NT2/D1 (cell line): ENCODE results near the gene GRM7.

Experiments
- SUZ12 ChIP-seq: IDR thresholded peaks from 2 replicates; pipeline ENCODE4 v1.6.1; 2011; ENCODE audit not compliant: insufficient read length, insufficient read depth; ENCODE audit errors: extremely low read depth
- YY1 ChIP-seq: IDR thresholded peaks from 2 replicates; pipeline ENCODE4 v1.6.1; 2011; ENCODE audit not compliant: insufficient read length, insufficient read depth
- ZNF274 ChIP-seq: IDR thresholded peaks from 2 replicates; pipeline ENCODE4 v1.6.1; 2011; ENCODE audit warnings: mild to moderate bottlenecking, low read depth, low read length

GRCh38 chr3:7646851-7647250 lies 785.9 kb downstream of the GRM7 start:
- TF ChIP-seq YY1 (no peak), ZNF274 (no peak), SUZ12 (no peak)
